A549 (cell line): ENCODE results near the gene CD55. TPM values are rescaled to one million over a fixed set of nuclear protein-coding genes. Genes with fewer than 3 reads are reported as not detected.

ENCODE experiments used
- ATAC-seq, 2 experiments: fragments of 200-7000 bp in 1 of 2; fragments of >200 bp in 1 of 2; cut with Nextera tagmentation in 1 of 2; cut with Tn5 transposase in 1 of 2; 3 replicates each; pipeline versions ENCODE4 v1.8.0 to v1.9.1; 2018 to 2020; ENCODE audit warnings: mild to moderate bottlenecking in 1 of 2, moderate library complexity in 1 of 2
- CTCF ChIA-PET: fragments of 300-600 bp; sonication (Branson Sonifier 250); formaldehyde crosslinking; extraction: SDS; loops from one replicate; lab custom pipeline; 2021; ENCODE audit warnings: antibody characterized with exemption, inconsistent platforms; lab: Yijun Ruan, JAX
- POLR2A ChIA-PET: fragments of 350-600 bp; formaldehyde crosslinking; extraction: SDS; loops from one replicate; lab custom pipeline; 2021; ENCODE audit warnings: antibody characterized with exemption, inconsistent platforms; lab: Yijun Ruan, JAX
- DNase-seq, 2 experiments: peaks; one replicate each; pipeline versions ENCODE4 v3.0.0 to v3.0.0-alpha.2; 2011 to 2016; ENCODE audit warnings: low read depth in 1 of 2, low spot score in 1 of 2
- FAIRE-seq: peaks from 2 replicates; lab custom pipeline; 2011; peaks lifted over from hg19 to GRCh38; lab: Jason Lieb, UNC
- H3K27ac ChIP-seq, 2 experiments: fragments of >200 bp; sonication (Bioruptor Twin); formaldehyde crosslinking; 3 replicates each; pipeline ENCODE4 v1.5.1; 2016 to 2017
- H3K4me1 ChIP-seq: fragments of >200 bp; sonication (Bioruptor Twin); formaldehyde crosslinking; 3 replicates; pipeline ENCODE4 v1.6.1; 2016
- H3K4me2 ChIP-seq: fragments of >200 bp; sonication (Bioruptor Twin); formaldehyde crosslinking; 3 replicates; pipeline ENCODE4 v1.6.1; 2016
- H3K4me3 ChIP-seq: fragments of >200 bp; sonication (Bioruptor Twin); formaldehyde crosslinking; 3 replicates; pipeline ENCODE4 v1.5.1; 2016
- H3K9me3 ChIP-seq: fragments of >200 bp; sonication (Bioruptor Twin); formaldehyde crosslinking; 3 replicates; pipeline ENCODE4 v1.6.1; 2016
- BHLHE40 ChIP-seq: IDR thresholded peaks from 2 replicates; pipeline ENCODE4 v1.6.1; 2012; ENCODE audit warnings: low read depth, low read length, inconsistent platforms
- CBX8 ChIP-seq: fragments of 200-600 bp; sonication (generic); IDR thresholded peaks from 2 replicates; pipeline ENCODE4 v1.6.1; 2016
- EHF ChIP-seq: fragments of 250-450 bp; sonication (Bioruptor Pico); IDR thresholded peaks from 2 replicates; pipeline ENCODE4 v1.5.0; 2020; ENCODE audit warnings: mild to moderate bottlenecking
- EHMT2 ChIP-seq: fragments of 200-600 bp; sonication (generic); IDR thresholded peaks from 2 replicates; pipeline ENCODE4 v1.6.1; 2016; ENCODE audit warnings: antibody characterized with exemption, low read depth, mild to moderate bottlenecking, moderate library complexity
- EP300 ChIP-seq, 2 experiments: fragments of >200 bp; sonication (Bioruptor Twin); formaldehyde crosslinking; IDR thresholded peaks; 2 replicates in 1 of 2; 3 replicates in 1 of 2; pipeline ENCODE4 v1.6.1; 2016 to 2017
- FOXS1 ChIP-seq: fragments of 250-450 bp; sonication (Bioruptor Pico); IDR thresholded peaks from 2 replicates; pipeline ENCODE4 v1.5.0; 2020; ENCODE audit warnings: mild to moderate bottlenecking, moderate library complexity
- GATA3 ChIP-seq: IDR thresholded peaks from 2 replicates; pipeline ENCODE4 v1.6.1; 2012; ENCODE audit warnings: borderline replicate concordance
- HEYL ChIP-seq: fragments of 250-450 bp; sonication (Bioruptor Pico); IDR thresholded peaks from 2 replicates; pipeline ENCODE4 v1.8.0; 2021; ENCODE audit warnings: mild to moderate bottlenecking, moderate library complexity
- HOXB13 ChIP-seq: fragments of 250-450 bp; sonication (Bioruptor Pico); IDR thresholded peaks from 2 replicates; pipeline ENCODE4 v1.5.0; 2020; ENCODE audit warnings: low read depth, mild to moderate bottlenecking, moderate library complexity
- HOXB5 ChIP-seq: fragments of 250-450 bp; sonication (Bioruptor Pico); IDR thresholded peaks from 2 replicates; pipeline ENCODE4 v1.5.0; 2020; ENCODE audit warnings: mild to moderate bottlenecking, moderate library complexity
- JUNB ChIP-seq: fragments of >200 bp; sonication (Bioruptor Twin); formaldehyde crosslinking; IDR thresholded peaks from 2 replicates; pipeline ENCODE4 v1.6.1; 2016
- MAZ ChIP-seq: fragments of 150-350 bp; IDR thresholded peaks from 2 replicates; pipeline ENCODE4 v1.6.1; 2014; ENCODE audit warnings: antibody characterized with exemption, low read depth, low read length, borderline replicate concordance
- MYC ChIP-seq: IDR thresholded peaks from 2 replicates; pipeline ENCODE4 v1.6.1; 2012; ENCODE audit warnings: mild to moderate bottlenecking, inconsistent platforms, low read length, improper control_type of control experiment, borderline replicate concordance
- NFE2L2 ChIP-seq: fragments of 150-350 bp; conservative IDR thresholded peaks from 2 replicates; pipeline ENCODE4 v1.6.1; 2014; ENCODE audit warnings: low read length
- POLR2AphosphoS2 ChIP-seq: conservative IDR thresholded peaks from 2 replicates; pipeline ENCODE4 v1.6.1; 2012; ENCODE audit warnings: low read length, improper control_type of control experiment, inconsistent platforms
- RFX5 ChIP-seq: fragments of 450-650 bp; IDR thresholded peaks from 2 replicates; pipeline ENCODE4 v1.7.1; 2014; ENCODE audit warnings: antibody characterized with exemption, mild to moderate bottlenecking, moderate library complexity
- RNF2 ChIP-seq: fragments of 200-600 bp; sonication (generic); IDR thresholded peaks from 2 replicates; pipeline ENCODE4 v1.6.1; 2016; ENCODE audit warnings: low read depth, mild to moderate bottlenecking, antibody characterized with exemption, moderate library complexity, borderline replicate concordance
- SMC3 ChIP-seq: fragments of >200 bp; sonication (Bioruptor Twin); formaldehyde crosslinking; IDR thresholded peaks from 3 replicates; pipeline ENCODE4 v1.6.1; 2018; ENCODE audit warnings: inconsistent platforms
- SREBF2 ChIP-seq: fragments of 450-650 bp; IDR thresholded peaks from 2 replicates; pipeline ENCODE4 v1.6.1; 2014; ENCODE audit warnings: mild to moderate bottlenecking, moderate library complexity
- ZFP36 ChIP-seq: fragments of 450-650 bp; IDR thresholded peaks from 2 replicates; pipeline ENCODE4 v1.6.1; 2014; ENCODE audit warnings: borderline replicate concordance; ENCODE audit not compliant: partially characterized antibody
- ZSCAN20 ChIP-seq: fragments of 250-450 bp; sonication (Bioruptor Pico); IDR thresholded peaks from 2 replicates; pipeline ENCODE4 v1.8.0; 2022; ENCODE audit warnings: mild to moderate bottlenecking, moderate library complexity
- whole genome bisulfite sequencing: methylation state at CpG from one replicate; pipeline ENCODE4 v1.1.6; 2017; ENCODE audit errors: missing lambda C conversion rate; 5-methylcytosine and 5-hydroxymethylcytosine counted together
- polyA plus RNA-seq, 4 experiments: library from polyadenylated mRNA; depleted of rRNA in 3 of 4; stranded (reverse); fragments of >200 nt; fragmentation: RNase III in 1 of 4; extraction: RNeasy Plus Mini Kit Qiagen cat#74134 plus additional on column Dnase treatment in 1 of 4; gene quantifications; 2 replicates in 3 of 4; 3 replicates in 1 of 4; pipeline ENCODE4 v1.2.3, GENCODE V29; 2011 to 2017
- TF ChIP-seq, protein P1 (sequence below): fragments of 200-600 bp; sonication (generic); IDR thresholded peaks from 2 replicates; pipeline ENCODE4 v1.6.1; 2016; ENCODE audit warnings: antibody characterized with exemption, mild to moderate bottlenecking, moderate library complexity
- TF ChIP-seq, protein P2 (sequence below): fragments of >200 bp; sonication (Bioruptor Twin); formaldehyde crosslinking; IDR thresholded peaks from 3 replicates; pipeline ENCODE4 v1.5.1; 2016
- TF ChIP-seq, protein P3 (sequence below): IDR thresholded peaks from 2 replicates; pipeline ENCODE4 v1.6.1; 2012
- TF ChIP-seq, protein P4 (sequence below): fragments of 150-350 bp; IDR thresholded peaks from 2 replicates; pipeline ENCODE4 v1.6.1; 2014; ENCODE audit warnings: low read depth, mild to moderate bottlenecking, low read length
- TF ChIP-seq, protein P5 (sequence below): fragments of >200 bp; sonication (Bioruptor Twin); formaldehyde crosslinking; IDR thresholded peaks from 3 replicates; pipeline ENCODE4 v1.6.1; 2016
- TF ChIP-seq, protein P6 (sequence below): IDR thresholded peaks from 2 replicates; pipeline ENCODE4 v1.6.1; 2012

Gene CD55
- polyA plus RNA-seq, 2 of the 4 experiments (the other 2 are of a cell fraction), result 37.0 to 173 TPM

DNA sequence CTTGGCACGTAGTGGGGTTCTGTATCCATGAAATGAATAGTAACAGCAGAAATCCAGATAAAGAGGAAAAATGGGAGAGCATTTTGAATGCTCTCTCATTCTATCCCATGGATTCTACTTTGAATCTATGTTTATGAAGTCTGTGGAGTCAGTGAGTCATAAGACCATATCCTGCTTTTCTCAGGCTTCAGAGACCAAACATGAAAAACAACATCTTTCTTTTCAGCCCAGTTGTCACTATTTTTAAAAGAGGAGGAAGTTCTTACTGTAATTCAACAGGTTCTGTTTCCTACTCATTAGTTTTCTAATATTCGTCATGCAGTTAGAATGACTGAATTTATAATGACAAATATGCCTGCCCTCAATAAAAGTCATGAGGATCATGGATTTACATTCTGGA is 39.4 kb upstream of the CD55 start:
- Histone ChIP-seq H3K4me1 (no peaks in the 10 kb centered on the region), H3K4me3 (no peak overlapping the region), H3K9me3 (no peaks in the 10 kb centered on the region), H3K4me2 (no peak overlapping the region), H3K27ac (no peak overlapping the region)
- TF ChIP-seq HEYL, result no peak
- TF ChIP-seq, protein P1, sequence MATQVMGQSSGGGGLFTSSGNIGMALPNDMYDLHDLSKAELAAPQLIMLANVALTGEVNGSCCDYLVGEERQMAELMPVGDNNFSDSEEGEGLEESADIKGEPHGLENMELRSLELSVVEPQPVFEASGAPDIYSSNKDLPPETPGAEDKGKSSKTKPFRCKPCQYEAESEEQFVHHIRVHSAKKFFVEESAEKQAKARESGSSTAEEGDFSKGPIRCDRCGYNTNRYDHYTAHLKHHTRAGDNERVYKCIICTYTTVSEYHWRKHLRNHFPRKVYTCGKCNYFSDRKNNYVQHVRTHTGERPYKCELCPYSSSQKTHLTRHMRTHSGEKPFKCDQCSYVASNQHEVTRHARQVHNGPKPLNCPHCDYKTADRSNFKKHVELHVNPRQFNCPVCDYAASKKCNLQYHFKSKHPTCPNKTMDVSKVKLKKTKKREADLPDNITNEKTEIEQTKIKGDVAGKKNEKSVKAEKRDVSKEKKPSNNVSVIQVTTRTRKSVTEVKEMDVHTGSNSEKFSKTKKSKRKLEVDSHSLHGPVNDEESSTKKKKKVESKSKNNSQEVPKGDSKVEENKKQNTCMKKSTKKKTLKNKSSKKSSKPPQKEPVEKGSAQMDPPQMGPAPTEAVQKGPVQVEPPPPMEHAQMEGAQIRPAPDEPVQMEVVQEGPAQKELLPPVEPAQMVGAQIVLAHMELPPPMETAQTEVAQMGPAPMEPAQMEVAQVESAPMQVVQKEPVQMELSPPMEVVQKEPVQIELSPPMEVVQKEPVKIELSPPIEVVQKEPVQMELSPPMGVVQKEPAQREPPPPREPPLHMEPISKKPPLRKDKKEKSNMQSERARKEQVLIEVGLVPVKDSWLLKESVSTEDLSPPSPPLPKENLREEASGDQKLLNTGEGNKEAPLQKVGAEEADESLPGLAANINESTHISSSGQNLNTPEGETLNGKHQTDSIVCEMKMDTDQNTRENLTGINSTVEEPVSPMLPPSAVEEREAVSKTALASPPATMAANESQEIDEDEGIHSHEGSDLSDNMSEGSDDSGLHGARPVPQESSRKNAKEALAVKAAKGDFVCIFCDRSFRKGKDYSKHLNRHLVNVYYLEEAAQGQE, result no peak
- TF ChIP-seq EHMT2, result no peak
- no peak for TF ChIP-seq NFE2L2
- TF ChIP-seq MAZ, result no peak
- TF ChIP-seq EP300 (IDR thresholded peaks at IDR 0.05), result no peak
- TF ChIP-seq CBX8, result no peak
- TF ChIP-seq HOXB13 (CRISPR knock-in tag), result no peak
- no peak for TF ChIP-seq ZFP36
- no peak for TF ChIP-seq POLR2AphosphoS2
- no peak for TF ChIP-seq RNF2
- no peak for TF ChIP-seq RFX5
- TF ChIP-seq SMC3, result no peak
- TF ChIP-seq, protein P2, sequence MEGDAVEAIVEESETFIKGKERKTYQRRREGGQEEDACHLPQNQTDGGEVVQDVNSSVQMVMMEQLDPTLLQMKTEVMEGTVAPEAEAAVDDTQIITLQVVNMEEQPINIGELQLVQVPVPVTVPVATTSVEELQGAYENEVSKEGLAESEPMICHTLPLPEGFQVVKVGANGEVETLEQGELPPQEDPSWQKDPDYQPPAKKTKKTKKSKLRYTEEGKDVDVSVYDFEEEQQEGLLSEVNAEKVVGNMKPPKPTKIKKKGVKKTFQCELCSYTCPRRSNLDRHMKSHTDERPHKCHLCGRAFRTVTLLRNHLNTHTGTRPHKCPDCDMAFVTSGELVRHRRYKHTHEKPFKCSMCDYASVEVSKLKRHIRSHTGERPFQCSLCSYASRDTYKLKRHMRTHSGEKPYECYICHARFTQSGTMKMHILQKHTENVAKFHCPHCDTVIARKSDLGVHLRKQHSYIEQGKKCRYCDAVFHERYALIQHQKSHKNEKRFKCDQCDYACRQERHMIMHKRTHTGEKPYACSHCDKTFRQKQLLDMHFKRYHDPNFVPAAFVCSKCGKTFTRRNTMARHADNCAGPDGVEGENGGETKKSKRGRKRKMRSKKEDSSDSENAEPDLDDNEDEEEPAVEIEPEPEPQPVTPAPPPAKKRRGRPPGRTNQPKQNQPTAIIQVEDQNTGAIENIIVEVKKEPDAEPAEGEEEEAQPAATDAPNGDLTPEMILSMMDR, result no peak
- no peak for TF ChIP-seq HOXB5 (CRISPR knock-in tag)
- no peak for TF ChIP-seq SREBF2
- TF ChIP-seq, protein P3, sequence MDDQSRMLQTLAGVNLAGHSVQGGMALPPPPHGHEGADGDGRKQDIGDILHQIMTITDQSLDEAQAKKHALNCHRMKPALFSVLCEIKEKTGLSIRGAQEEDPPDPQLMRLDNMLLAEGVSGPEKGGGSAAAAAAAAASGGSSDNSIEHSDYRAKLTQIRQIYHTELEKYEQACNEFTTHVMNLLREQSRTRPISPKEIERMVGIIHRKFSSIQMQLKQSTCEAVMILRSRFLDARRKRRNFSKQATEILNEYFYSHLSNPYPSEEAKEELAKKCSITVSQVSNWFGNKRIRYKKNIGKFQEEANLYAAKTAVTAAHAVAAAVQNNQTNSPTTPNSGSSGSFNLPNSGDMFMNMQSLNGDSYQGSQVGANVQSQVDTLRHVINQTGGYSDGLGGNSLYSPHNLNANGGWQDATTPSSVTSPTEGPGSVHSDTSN, result no peak
- no peak for TF ChIP-seq BHLHE40
- TF ChIP-seq EHF (CRISPR knock-in tag), result no peak
- ATAC-seq (no peak), FAIRE-seq (no peak), DNase-seq (no peak)
- CTCF ChIA-PET, result no interaction called here
- WGBS, result 51% methylated on average over 2 of the region's 2 CpGs
- POLR2A ChIA-PET, result no interaction called here

DNA sequence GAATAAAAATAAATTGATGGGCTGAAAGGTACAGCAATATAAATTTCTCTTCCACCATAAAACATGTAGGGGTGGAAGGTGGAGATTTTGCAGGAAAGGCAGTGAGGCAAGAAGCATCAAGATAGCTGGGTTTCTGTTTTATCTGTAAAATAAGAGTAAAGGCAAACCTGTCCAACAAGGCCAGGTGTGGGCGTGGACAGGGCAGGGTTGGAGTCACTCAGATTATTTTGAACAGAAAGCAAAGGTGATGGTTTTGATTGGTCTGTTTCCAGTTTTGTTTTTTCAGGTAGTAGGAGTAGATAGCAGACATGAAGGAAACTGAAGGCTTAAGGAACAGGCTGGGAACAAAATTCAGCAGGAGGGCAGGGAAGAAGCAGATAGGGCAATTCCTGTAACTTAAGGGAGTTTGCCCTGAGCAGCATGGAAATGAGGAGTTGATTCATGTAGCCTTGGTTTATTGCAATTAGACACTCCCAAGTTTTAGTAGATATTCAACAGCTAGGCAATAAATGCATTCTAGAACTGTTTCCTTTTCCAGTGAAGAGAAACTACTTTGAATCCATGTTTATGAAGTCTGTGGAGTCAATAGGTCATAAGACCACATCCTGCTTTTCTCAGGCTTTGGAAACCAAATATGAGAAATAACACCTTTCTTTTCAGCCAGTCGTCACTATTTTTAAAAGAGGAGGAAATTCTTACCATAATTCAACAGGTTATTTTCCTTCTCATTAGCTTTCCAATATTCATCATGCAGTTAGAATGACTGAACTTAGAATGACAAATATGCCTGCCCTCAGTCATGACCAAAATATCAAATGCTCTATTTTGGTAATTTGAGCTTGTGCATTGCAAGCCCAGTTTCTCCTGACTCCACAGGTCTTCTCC is 38.7 kb upstream of the CD55 start:
- no peak for FAIRE-seq
- no peaks in the 10 kb centered on the region for H3K9me3 ChIP-seq
- ATAC-seq, result no peak
- TF ChIP-seq EHMT2, result no peak
- TF ChIP-seq EP300 (IDR thresholded peaks at IDR 0.05), result no peak
- TF ChIP-seq, protein P4, sequence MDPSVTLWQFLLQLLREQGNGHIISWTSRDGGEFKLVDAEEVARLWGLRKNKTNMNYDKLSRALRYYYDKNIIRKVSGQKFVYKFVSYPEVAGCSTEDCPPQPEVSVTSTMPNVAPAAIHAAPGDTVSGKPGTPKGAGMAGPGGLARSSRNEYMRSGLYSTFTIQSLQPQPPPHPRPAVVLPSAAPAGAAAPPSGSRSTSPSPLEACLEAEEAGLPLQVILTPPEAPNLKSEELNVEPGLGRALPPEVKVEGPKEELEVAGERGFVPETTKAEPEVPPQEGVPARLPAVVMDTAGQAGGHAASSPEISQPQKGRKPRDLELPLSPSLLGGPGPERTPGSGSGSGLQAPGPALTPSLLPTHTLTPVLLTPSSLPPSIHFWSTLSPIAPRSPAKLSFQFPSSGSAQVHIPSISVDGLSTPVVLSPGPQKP, result no peak
- no peak for TF ChIP-seq NFE2L2
- no peak for TF ChIP-seq MYC
- TF ChIP-seq, protein P5, sequence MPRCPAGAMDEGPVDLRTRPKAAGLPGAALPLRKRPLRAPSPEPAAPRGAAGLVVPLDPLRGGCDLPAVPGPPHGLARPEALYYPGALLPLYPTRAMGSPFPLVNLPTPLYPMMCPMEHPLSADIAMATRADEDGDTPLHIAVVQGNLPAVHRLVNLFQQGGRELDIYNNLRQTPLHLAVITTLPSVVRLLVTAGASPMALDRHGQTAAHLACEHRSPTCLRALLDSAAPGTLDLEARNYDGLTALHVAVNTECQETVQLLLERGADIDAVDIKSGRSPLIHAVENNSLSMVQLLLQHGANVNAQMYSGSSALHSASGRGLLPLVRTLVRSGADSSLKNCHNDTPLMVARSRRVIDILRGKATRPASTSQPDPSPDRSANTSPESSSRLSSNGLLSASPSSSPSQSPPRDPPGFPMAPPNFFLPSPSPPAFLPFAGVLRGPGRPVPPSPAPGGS, result no peak
- TF ChIP-seq, protein P6, sequence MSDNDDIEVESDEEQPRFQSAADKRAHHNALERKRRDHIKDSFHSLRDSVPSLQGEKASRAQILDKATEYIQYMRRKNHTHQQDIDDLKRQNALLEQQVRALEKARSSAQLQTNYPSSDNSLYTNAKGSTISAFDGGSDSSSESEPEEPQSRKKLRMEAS, result no peak
- no peak for TF ChIP-seq GATA3
- TF ChIP-seq FOXS1 (CRISPR knock-in tag), result no peak
- no peak for TF ChIP-seq HOXB5 (CRISPR knock-in tag)
- no peak for TF ChIP-seq BHLHE40
- TF ChIP-seq JUNB, result no peak
- no peak for TF ChIP-seq ZSCAN20 (CRISPR knock-in tag)
- TF ChIP-seq, all 56 proteins: peak for 0
- Histone ChIP-seq H3K4me3 (no peak overlapping the region), H3K27ac (no peak overlapping the region), H3K4me1 (no peaks in the 10 kb centered on the region), H3K4me2 (no peak overlapping the region)
- ChIA-PET POLR2A (no interaction called here), CTCF (no interaction called here)
- DNase-seq, result no peak
- WGBS, result 40% methylated on average over 2 of the region's 2 CpGs
